Sigmoid colon (tissue), 7 donors: Measurements from ENCODE around the gene PPM1F. TPM values are rescaled to one million over a fixed set of nuclear protein-coding genes. Genes with fewer than 3 reads are reported as not detected.

Experiments
- DNase-seq: peaks from one replicate; pipeline ENCODE4 v3.0.0-alpha.2; 2019
- H3K27ac ChIP-seq, 4 donors: fragments of 200-600 bp; sonication (generic); one replicate each; pipeline ENCODE4 v1.5.1; 2016 to 2019; ENCODE audit warnings: mild to moderate bottlenecking in 1 of 4
- H3K27me3 ChIP-seq, 3 donors: fragments of 200-600 bp; sonication (generic); one replicate each; pipeline ENCODE4 v1.5.1; 2019; ENCODE audit warnings: mild to moderate bottlenecking in 1 of 3
- H3K36me3 ChIP-seq, 4 donors: fragments of 200-600 bp; sonication (generic); one replicate each; pipeline ENCODE4 v1.5.1; 2016 to 2019
- H3K4me1 ChIP-seq, 4 donors: fragments of 200-600 bp; sonication (generic); one replicate each; pipeline ENCODE4 v1.5.1; 2017 to 2019
- H3K4me3 ChIP-seq, 4 donors: fragments of 200-600 bp; sonication (generic); one replicate each; pipeline ENCODE4 v1.5.1; 2017 to 2019; ENCODE audit warnings: mild to moderate bottlenecking in 2 of 4, moderate library complexity in 1 of 4
- H3K9me3 ChIP-seq, 4 donors: fragments of 200-600 bp in 3 of 4; sonication (generic) in 3 of 4; one replicate each; pipeline versions ENCODE4 v1.5.1 to v1.6.1; 2013 to 2019
- CTCF ChIP-seq, 4 experiments: fragments of 450-650 bp in 3 of 4; fragments of 200-600 bp in 1 of 4; IDR thresholded peaks; one replicate each; pipeline ENCODE4 v1.5.1; 2016 to 2019; ENCODE audit warnings: antibody characterized with exemption in 4 of 4, mild to moderate bottlenecking in 3 of 4, moderate library complexity in 2 of 4
- EP300 ChIP-seq, 4 donors: sonication (generic); formaldehyde crosslinking; IDR thresholded peaks; one replicate each; pipeline ENCODE4 v1.6.1; 2017; ENCODE audit warnings: antibody characterized with exemption in 4 of 4
- POLR2A ChIP-seq, 2 donors: fragments of 450-650 bp; IDR thresholded peaks; one replicate each; pipeline ENCODE4 v1.6.1; 2016; ENCODE audit warnings: antibody characterized with exemption in 2 of 2, mild to moderate bottlenecking in 2 of 2, moderate library complexity in 2 of 2
- POLR2AphosphoS5 ChIP-seq, 4 donors: sonication (generic); formaldehyde crosslinking; IDR thresholded peaks; one replicate each; pipeline ENCODE4 v1.6.1; 2017; ENCODE audit warnings: antibody characterized with exemption in 4 of 4
- WGBS, 2 donors: extraction: QIAGEN DNeasy Blood & Tissue Kit; methylation state at CpG; one replicate each; pipeline ENCODE4 v1.1.7; 2013; 5-methylcytosine and 5-hydroxymethylcytosine counted together
- intact Hi-C: fragments of 100-400 bp; cut with DNase I; formaldehyde crosslinking; loops from one replicate; pipeline ENCODE4 v1.15.1; 2023
- polyA plus RNA-seq, 3 donors: library from polyadenylated mRNA; stranded (reverse); fragments of 200-250 nt; gene quantifications; one replicate each; pipeline ENCODE4 v1.2.3, GENCODE V29; 2013
- total RNA-seq, 4 donors: library from RNA; depleted of rRNA; stranded (reverse); fragments of >200 nt; gene quantifications; one replicate each; pipeline ENCODE4 v1.1.0, GENCODE V29; 2016
- donor health status: healthy with polysubstance abuse.
- donor health status: Bipolar disorder and iron deficiency.
- donor health status: healthy.

Gene PPM1F
- total and polyA plus RNA-seq, 7 donors = 2.5 to 39.2 (median 20.3) TPM

GRCh38 chr22:21961127-21961867 is 8.6 kb upstream of the PPM1F start:
- intact Hi-C loops = no loop called here
- no peak for DNase-seq
- Histone ChIP-seq H3K27me3 (no peaks in the 10 kb centered on the region), H3K9me3 (no peaks in the 10 kb centered on the region), H3K4me1 (no peaks in the 10 kb centered on the region), H3K36me3 (peaks cover 18 to 80% (median 48%) of the 10 kb centered on the region in 4 donors), H3K27ac (no peak overlapping the region), H3K4me3 (no peak overlapping the region)
- TF ChIP-seq EP300 (IDR thresholded peaks at IDR 0.05) (no peak), POLR2AphosphoS5 (IDR thresholded peaks at IDR 0.05) (no peak), POLR2A (IDR thresholded peaks at IDR 0.05) (no peak), CTCF (IDR thresholded peaks at IDR 0.05) (no peak)
- 92 to 94% methylated on average over 18 of the region's 18 CpGs for WGBS, 2 donors

- Histone ChIP-seq H3K36me3 (peaks cover 16 to 71% (median 40%) of the 10 kb centered on the region in 4 donors), H3K4me1 (no peaks in the 10 kb centered on the region), H3K27ac (no peak overlapping the region), H3K4me3 (no peak overlapping the region), H3K9me3 (no peaks in the 10 kb centered on the region), H3K27me3 (no peaks in the 10 kb centered on the region)
- DNase-seq = no peak
- 92 to 94% methylated on average over 24 of the region's 24 CpGs for WGBS, 2 donors
- TF ChIP-seq CTCF (IDR thresholded peaks at IDR 0.05) (no peak), POLR2AphosphoS5 (IDR thresholded peaks at IDR 0.05) (no peak), POLR2A (IDR thresholded peaks at IDR 0.05) (no peak), EP300 (IDR thresholded peaks at IDR 0.05) (no peak)
- intact Hi-C loops = no loop called here
Observed at GRCh38 chr22:21960200-21961126, 7.8 kb upstream of the PPM1F start.

- Histone ChIP-seq H3K9me3 (no peaks in the 10 kb centered on the region), H3K27ac (no peak overlapping the region), H3K4me1 (no peaks in the 10 kb centered on the region), H3K36me3 (peaks cover 9 to 61% (median 34%) of the 10 kb centered on the region in 4 donors), H3K27me3 (no peaks in the 10 kb centered on the region), H3K4me3 (no peak overlapping the region)
- intact Hi-C loops = no loop called here
- 62 to 87% methylated on average over 18 of the region's 18 CpGs for WGBS, 2 donors
- DNase-seq = no peak
- TF ChIP-seq CTCF (IDR thresholded peaks at IDR 0.05) (no peak), POLR2A (IDR thresholded peaks at IDR 0.05) (no peak), POLR2AphosphoS5 (IDR thresholded peaks at IDR 0.05) (no peak), EP300 (IDR thresholded peaks at IDR 0.05) (no peak)
Observed at GRCh38 chr22:21959274-21960074, 6.8 kb upstream of the PPM1F start.

- no peaks in the 10 kb centered on the region for H3K27me3 ChIP-seq
- WGBS, 2 donors = 95% methylated on average over 22 of the region's 22 CpGs
- intact Hi-C loops = no loop called here
- no peak overlapping the region for H3K4me3 ChIP-seq
- H3K36me3 ChIP-seq = peaks cover under 1 to 53% (median 26%) of the 10 kb centered on the region in 4 donors
- H3K4me1 ChIP-seq = no peaks in the 10 kb centered on the region
- TF ChIP-seq POLR2A (IDR thresholded peaks at IDR 0.05) (no peak), POLR2AphosphoS5 (IDR thresholded peaks at IDR 0.05) (no peak)
- H3K9me3 ChIP-seq = no peaks in the 10 kb centered on the region
- no peak for DNase-seq
- H3K27ac ChIP-seq = no peak overlapping the region
Observed at GRCh38 chr22:21958360-21959273, 6.0 kb upstream of the PPM1F start.
